GM23248 (cell line): ENCODE measurements around the gene F10.

Source experiments
- EZH2 ChIP-seq: fragments of 200-600 bp; sonication (generic); IDR thresholded peaks from 2 replicates; pipeline ENCODE4 v1.6.1; 2018; ENCODE audit warnings: antibody characterized with exemption, mild to moderate bottlenecking; ENCODE audit not compliant: insufficient read depth, poor library complexity, severe bottlenecking
- EZH2phosphoT487 ChIP-seq: fragments of 200-600 bp; sonication (generic); IDR thresholded peaks from 2 replicates; pipeline ENCODE4 v1.6.1; 2018; ENCODE audit warnings: antibody characterized with exemption, moderate library complexity, mild to moderate bottlenecking, low read depth; ENCODE audit not compliant: insufficient read depth

GRCh38 chr13:113166681-113167080 is 44.1 kb downstream of the F10 start:
- no peak for TF ChIP-seq EZH2phosphoT487
- TF ChIP-seq EZH2: no peak
